GM21786 (cell line): ENCODE data around the gene PLCB1.

Experiments used
- ATAC-seq: cut with Tn5 transposase; IDR thresholded peaks from one replicate; pipeline ENCODE4 v1.9.1; 2021; ENCODE audit not compliant: unreplicated experiment

The PLCB1 gene

GRCh38 chr20:8210749-8211148 lies 78.7 kb downstream of the PLCB1 start:
- ATAC-seq, result no peak

GRCh38 chr20:8212286-8212685 lies 80.2 kb downstream of the PLCB1 start:
- ATAC-seq, result no peak

- no peak for ATAC-seq
Observed at GRCh38 chr20:8213270-8213669, 81.2 kb downstream of the PLCB1 start.

GRCh38 chr20:8213831-8214587 lies 81.9 kb downstream of the PLCB1 start:
- ATAC-seq, result peak; percentile 84

- no peak for ATAC-seq
Observed at GRCh38 chr20:8215361-8215781, 83.3 kb downstream of the PLCB1 start.

- no peak for ATAC-seq
Observed at GRCh38 chr20:8216375-8217200, 84.5 kb downstream of the PLCB1 start.

- no peak for ATAC-seq
Observed at GRCh38 chr20:8218861-8219260, 86.8 kb downstream of the PLCB1 start.

- ATAC-seq, result no peak
Observed at GRCh38 chr20:8219403-8219802, 87.3 kb downstream of the PLCB1 start.

GRCh38 chr20:8220716-8221115 lies 88.7 kb downstream of the PLCB1 start:
- ATAC-seq, result no peak

GRCh38 chr20:8221887-8222419 lies 89.9 kb downstream of the PLCB1 start:
- peak; percentile 63 for ATAC-seq

GRCh38 chr20:8223091-8223870 lies 91.2 kb downstream of the PLCB1 start:
- no peak for ATAC-seq

- no peak for ATAC-seq
Observed at GRCh38 chr20:8225658-8226057, 93.6 kb downstream of the PLCB1 start.

GRCh38 chr20:8226106-8226505 lies 94.0 kb downstream of the PLCB1 start:
- ATAC-seq, result no peak

- no peak for ATAC-seq
Observed at GRCh38 chr20:8227293-8227692, 95.2 kb downstream of the PLCB1 start.

- no peak for ATAC-seq
Observed at GRCh38 chr20:8228315-8228714, 96.2 kb downstream of the PLCB1 start.

- no peak for ATAC-seq
Observed at GRCh38 chr20:8229090-8229489, 97.0 kb downstream of the PLCB1 start.

- no peak for ATAC-seq
Observed at GRCh38 chr20:8231038-8231437, 99.0 kb downstream of the PLCB1 start.

GRCh38 chr20:8232332-8232731 lies 100.3 kb downstream of the PLCB1 start:
- ATAC-seq, result no peak

- no peak for ATAC-seq
Observed at GRCh38 chr20:8234580-8234979, 102.5 kb downstream of the PLCB1 start.

GRCh38 chr20:8242066-8242465 lies 110.0 kb downstream of the PLCB1 start:
- ATAC-seq, result no peak
